C4-2B (cell line): Measurements from ENCODE around the gene CYP46A1.

Source experiments
- H3K27ac ChIP-seq: fragments of 450-650 bp; 2 replicates; pipeline ENCODE4 v1.5.1; 2017
- ZFX ChIP-seq: fragments of 450-650 bp; IDR thresholded peaks from 2 replicates; pipeline ENCODE4 v1.6.1; 2017
- TF ChIP-seq, protein P1 (sequence below): fragments of 450-650 bp; conservative IDR thresholded peaks from 2 replicates; pipeline ENCODE4 v1.5.1; 2017; ENCODE audit warnings: mild to moderate bottlenecking

CYP46A1 gene

DNA sequence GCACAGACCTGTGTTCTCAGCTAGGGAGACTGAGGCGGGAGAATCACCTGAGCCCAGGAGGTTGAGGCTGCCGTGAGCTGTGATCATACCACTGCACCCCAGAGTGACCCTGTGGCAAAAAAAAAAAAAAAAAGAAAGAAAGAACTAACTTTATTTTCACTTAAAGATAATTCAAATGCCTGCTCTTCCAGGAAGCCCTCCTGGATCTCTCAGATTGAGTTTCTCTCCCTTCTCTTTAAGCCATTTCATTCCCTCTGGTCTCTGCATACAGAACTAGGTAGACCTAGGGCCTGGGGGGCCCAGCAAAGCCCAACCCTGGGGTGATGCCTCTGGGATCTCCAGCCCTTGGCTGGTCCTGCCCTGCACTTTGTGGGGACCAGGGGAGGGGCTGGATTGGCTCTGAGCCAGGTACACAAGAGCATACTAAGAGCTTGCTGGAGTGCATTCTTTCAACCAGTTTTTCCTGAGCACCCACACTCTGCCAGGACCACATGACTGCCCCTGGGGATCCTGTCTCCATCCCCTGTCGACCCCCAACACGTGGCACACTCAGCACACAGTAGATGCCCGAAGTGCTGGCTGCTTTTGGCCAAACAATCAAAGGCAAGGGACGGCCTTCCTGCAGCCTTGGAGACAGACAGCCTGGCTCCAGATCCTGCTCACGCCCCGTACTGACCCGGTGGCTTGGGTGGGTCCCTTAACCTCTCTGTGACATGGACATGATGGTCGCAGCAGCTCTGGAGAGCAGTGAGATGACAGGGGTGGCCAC lies 52.7 kb downstream of the CYP46A1 start:
- no peak for TF ChIP-seq ZFX
- TF ChIP-seq, protein P1, sequence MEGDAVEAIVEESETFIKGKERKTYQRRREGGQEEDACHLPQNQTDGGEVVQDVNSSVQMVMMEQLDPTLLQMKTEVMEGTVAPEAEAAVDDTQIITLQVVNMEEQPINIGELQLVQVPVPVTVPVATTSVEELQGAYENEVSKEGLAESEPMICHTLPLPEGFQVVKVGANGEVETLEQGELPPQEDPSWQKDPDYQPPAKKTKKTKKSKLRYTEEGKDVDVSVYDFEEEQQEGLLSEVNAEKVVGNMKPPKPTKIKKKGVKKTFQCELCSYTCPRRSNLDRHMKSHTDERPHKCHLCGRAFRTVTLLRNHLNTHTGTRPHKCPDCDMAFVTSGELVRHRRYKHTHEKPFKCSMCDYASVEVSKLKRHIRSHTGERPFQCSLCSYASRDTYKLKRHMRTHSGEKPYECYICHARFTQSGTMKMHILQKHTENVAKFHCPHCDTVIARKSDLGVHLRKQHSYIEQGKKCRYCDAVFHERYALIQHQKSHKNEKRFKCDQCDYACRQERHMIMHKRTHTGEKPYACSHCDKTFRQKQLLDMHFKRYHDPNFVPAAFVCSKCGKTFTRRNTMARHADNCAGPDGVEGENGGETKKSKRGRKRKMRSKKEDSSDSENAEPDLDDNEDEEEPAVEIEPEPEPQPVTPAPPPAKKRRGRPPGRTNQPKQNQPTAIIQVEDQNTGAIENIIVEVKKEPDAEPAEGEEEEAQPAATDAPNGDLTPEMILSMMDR: no peak
- H3K27ac ChIP-seq: no peak overlapping the region

DNA sequence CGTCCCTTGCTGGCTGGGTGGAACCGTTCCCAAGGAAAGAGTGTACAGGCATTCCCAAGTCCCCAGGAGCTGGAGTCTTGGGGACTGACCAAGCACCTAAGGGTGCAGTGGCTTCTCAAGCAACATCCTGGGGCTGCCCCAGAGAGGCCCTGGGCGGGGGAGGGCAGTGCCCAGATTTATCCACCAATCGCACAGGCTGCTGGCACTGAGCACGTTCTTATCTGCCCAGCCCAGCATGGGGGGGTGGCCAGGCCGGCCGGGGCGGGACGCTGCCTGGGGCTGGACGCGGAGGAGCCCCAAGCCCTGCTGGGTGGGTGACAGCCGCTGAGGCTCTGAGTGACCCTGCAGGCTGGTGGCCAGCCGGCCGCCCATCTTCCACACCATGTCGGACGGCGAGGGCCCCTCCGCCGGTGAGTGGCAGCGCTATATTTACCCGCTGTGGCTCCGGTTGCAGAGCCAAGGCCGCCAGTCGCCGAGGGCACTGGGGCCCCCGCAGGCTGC lies 53.4 kb downstream of the CYP46A1 start:
- TF ChIP-seq ZFX: no peak
- TF ChIP-seq, protein P1: no peak
- no peak overlapping the region for H3K27ac ChIP-seq

GRCh38 chr14:99737956-99738667 lies 54.0 kb downstream of the CYP46A1 start:
- no peak overlapping the region for H3K27ac ChIP-seq
- no peak for TF ChIP-seq ZFX
- TF ChIP-seq, protein P1: no peak

DNA sequence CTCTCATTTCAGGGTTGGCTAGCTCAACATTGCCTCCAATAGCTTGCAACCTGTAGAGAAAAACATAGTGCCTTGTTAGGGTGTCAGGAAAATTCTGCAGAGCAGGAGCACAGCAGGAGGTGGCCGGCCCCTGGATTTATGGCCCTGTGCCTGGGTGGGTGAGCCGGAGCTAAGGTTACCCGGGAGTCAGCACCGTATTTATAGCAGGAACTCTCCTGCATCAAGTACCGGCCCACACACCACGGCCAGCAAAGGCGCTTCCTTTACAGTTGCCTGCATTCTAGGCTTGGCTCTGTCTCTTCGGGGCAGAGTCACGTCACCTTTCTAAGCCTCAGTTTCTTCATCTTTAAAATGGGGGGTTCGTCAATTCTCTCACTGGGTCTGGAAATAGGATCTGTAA lies 56.3 kb downstream of the CYP46A1 start:
- H3K27ac ChIP-seq: no peak overlapping the region
- no peak for TF ChIP-seq ZFX
- TF ChIP-seq, protein P1: no peak

DNA sequence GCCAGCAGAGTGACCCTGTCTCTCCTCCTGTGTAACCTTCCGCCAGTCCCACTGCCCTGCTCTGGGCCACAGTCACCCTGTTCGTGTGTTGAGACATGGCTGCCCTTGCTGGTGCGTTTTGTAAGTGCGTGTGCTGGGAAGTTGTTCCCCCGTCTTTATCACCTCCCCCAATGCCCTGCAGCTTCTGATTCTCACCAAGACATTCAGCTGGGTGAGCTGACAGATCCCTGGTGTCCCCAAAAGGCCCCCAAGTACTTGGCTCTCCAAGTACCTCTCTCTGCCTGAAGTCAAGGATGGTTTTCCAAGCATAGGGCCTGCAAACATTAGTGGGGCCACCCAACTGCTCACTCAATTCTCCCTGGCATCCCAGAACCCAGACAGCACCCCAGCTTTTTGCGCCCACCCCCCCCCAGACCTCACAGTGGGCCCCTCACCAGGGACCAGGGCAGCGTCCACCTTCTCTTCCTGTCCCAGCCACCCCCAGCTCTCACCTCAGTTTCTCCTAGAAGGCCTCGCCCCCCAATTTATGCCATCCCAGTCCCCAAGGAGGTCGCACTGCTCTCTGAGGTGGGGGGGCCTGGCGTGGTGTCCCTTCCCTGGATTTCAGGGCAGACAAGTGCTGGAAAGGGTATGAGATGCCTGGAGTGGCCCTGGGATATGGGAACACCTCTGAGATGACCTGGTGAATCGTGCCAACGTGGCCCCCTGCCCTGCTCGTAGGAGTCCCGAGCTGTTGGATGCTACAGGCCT lies 57.3 kb downstream of the CYP46A1 start:
- no peak for TF ChIP-seq ZFX
- TF ChIP-seq, protein P1: no peak
- H3K27ac ChIP-seq: no peak overlapping the region

DNA sequence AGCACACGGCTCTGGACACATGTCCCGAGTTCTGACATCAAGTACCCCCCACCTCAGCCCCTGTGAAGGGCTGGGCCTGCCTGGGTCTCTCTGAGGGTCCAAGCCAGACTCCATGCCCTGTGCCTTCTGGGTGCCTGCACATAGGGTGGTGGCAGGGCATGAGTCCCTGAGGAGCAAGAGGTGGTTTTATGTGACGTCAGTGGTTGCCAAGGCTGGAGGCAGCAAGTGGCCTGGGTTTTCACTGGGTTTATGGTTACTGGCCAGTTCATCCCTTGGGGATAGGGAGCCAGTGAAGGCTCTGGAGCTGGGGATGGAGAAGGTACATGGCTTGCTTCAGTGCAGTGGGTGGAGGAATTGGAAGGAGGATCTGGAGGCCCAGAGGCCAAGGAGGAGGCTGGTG lies 58.0 kb downstream of the CYP46A1 start:
- H3K27ac ChIP-seq: no peak overlapping the region
- TF ChIP-seq ZFX: no peak
- TF ChIP-seq, protein P1: no peak
